HL-60/S4 treated with retinoic acid at 250 ng/mL for 4 days and 3 days (cell line): ENCODE data around the gene GALNT14.

ENCODE experiments used
- in situ Hi-C: fragments of 300-500 bp; cut with MboI; formaldehyde crosslinking; loops from 2 replicates; pipeline ENCODE4 v1.7.0; 2022; ENCODE audit warnings: low sequenced_read_pairs

GALNT14 gene

GRCh38 chr2:31089645-31090044, 48.6 kb downstream of the GALNT14 start:
- in situ Hi-C loops, result no loop called here

DNA sequence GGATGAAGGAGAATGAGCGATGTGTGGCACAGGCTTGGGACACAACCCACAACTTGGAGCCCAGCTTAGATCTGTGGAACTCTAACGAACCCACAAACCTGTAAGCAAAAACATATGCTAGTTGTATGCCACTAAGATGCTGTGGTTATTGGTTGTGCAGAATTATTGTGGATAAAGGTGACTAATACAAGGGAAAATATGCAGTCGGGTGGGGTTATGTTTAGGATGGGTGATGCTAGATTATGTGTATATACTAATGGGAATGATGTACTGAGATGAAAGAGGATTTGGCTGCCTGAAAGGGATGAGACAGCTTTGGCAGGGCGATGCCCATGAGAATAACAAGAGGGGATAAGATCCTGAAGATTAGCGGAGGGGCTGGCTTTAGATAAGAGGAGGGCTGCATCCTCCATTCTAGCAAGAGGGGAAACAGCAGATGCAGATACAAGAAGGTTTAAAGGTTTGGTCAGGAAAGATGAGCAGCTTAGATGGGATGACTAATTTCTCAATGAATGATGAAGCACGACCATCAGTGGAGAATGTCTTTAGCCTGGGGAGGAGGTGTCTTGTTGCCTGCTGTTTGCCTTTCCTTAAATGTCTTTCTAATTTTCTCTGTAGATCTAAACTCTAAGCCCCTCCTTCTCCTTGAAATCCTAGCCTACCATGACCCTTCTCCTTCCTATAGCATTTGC, 49.6 kb downstream of the GALNT14 start:
- in situ Hi-C loops, result no loop called here

GRCh38 chr2:31087491-31087890, 50.7 kb downstream of the GALNT14 start:
- in situ Hi-C loops, result no loop called here

- in situ Hi-C loops, result no loop called here
These were observed 51.6 kb downstream of the GALNT14 start for GRCh38 chr2:31086590-31086989.

GRCh38 chr2:31083234-31083993, 54.8 kb downstream of the GALNT14 start:
- in situ Hi-C loops, result no loop called here

- in situ Hi-C loops, result no loop called here
These were observed 56.2 kb downstream of the GALNT14 start for GRCh38 chr2:31082002-31082401.

DNA sequence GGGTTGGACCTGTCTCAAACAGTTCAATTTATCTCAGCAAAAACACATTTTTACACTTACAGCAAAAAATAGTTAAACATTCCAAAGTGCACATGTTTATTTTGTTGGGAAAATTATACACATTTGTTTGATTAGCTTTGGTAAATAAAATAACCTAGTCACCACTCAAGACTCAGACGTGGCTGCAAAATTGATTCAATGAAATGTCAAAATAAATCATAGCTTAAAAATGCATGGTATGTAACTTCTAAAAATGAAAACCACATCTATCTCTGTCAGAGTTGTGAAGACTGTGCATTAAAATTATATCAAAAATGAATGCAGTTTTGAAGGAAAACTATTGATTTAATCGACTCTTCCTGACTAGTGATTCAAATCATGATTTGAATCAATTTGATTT, 56.7 kb downstream of the GALNT14 start:
- in situ Hi-C loops, result no loop called here

DNA sequence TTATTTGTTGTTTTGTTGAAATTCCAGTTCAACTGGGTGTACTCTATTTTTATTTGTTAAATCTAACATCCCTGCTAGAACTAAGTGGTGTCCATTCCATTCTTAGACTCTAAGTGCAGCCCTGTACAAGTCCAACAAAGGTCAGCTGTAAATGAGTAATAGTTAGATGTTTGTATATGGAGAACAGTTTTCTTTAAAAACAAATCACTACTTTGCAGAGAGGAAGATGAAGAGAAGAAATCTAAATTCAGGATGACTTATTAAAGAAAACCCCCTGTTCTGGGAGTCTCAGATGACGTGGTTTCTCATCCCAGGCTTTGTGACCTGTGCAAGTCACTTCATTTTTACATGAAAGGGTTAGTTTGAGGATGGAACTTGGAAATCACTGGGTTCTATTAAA, 57.9 kb downstream of the GALNT14 start:
- in situ Hi-C loops, result no loop called here

DNA sequence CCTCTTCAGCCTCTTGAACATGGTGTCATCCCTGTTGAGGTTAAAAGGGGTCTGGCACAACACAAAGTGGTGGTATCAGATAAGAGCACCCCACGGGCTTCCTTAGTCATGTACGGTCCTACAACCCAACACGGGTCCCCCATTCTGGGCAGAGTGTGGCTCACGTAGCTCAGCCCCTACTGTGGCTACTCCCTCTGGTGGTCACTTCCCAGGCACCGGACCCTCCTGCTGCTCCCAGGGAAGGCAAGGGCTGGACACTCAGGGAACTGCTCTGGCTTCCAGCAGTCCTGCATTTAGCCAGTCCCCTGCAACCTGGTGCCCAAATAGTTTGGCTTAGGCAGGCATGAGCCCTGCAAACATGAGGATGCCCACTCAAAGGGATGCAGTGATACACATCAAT, 58.6 kb downstream of the GALNT14 start:
- in situ Hi-C loops, result no loop called here

- in situ Hi-C loops, result no loop called here
These were observed 59.6 kb downstream of the GALNT14 start for GRCh38 chr2:31078579-31079105.

- in situ Hi-C loops, result no loop called here
These were observed 60.2 kb downstream of the GALNT14 start for GRCh38 chr2:31078011-31078410.

DNA sequence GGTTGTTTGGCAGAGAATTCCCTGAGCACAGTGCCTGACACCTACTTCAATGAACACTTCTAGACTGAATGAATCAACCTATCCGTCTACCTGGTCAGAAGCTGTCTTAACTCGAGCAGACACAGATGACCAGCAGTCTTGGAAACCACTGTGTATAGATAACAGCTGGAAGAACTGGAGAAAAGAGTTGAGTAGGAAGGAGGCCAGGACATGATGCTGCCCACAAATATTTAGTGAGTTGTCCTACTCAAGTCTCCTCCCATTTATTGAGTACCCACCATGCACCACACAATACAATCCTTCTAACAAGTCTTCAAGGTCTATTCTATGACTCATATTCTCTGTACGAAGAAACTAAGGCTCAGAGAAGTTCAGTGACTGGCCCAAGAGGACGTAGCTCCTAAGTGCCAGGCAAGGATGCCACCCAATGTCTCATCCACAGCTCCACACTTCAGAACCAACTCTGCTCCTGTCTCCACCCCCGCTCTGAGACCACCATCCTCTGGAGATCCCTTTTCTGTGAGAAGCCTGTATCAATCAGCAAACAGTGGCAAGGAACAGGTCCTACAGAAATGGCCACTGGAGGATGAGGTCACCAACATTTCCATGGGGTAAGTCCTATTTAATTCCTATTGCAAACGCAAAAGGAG, 62.2 kb downstream of the GALNT14 start:
- in situ Hi-C loops, result no loop called here

DNA sequence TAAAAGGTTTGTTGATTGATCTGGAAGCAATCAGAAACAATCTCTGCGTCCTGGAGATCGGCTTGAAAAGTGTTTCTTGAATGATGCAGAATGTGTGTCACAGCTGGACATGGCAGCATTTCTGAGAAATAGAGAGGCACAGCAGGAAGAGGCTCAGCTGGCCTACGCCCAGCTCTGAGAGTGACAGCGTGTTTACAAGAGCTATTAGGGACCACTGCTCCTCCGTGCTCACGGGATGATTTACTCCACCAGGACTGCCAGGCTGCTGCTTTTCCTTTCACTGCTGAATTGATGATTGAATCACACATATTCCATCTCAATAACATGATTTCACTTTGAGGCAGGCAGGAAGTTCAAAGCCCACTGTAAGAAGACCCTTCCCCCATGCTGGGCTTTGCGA, 62.8 kb downstream of the GALNT14 start:
- in situ Hi-C loops, result no loop called here

DNA sequence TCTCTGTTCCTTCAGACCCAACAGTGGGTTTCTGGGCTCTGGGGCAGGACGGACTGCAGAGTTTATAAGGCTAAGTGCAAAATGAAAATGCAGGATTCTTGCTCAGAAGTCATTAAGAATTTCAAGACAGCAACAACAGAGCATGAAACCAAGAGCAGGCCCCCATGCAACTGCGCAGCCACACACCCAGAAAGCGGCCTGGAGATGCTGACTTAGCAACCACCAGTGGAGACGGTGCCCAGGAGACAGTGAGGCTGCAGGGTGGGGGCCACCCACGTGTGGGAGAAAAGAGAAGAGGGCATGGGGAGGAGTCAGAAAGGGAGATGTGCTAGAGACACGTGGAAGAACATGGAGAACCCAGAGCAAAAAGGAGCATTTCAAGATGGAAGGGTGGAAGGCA, 66.5 kb downstream of the GALNT14 start:
- in situ Hi-C loops, result no loop called here

- in situ Hi-C loops, result no loop called here
These were observed 67.7 kb downstream of the GALNT14 start for GRCh38 chr2:31070339-31071125.

DNA sequence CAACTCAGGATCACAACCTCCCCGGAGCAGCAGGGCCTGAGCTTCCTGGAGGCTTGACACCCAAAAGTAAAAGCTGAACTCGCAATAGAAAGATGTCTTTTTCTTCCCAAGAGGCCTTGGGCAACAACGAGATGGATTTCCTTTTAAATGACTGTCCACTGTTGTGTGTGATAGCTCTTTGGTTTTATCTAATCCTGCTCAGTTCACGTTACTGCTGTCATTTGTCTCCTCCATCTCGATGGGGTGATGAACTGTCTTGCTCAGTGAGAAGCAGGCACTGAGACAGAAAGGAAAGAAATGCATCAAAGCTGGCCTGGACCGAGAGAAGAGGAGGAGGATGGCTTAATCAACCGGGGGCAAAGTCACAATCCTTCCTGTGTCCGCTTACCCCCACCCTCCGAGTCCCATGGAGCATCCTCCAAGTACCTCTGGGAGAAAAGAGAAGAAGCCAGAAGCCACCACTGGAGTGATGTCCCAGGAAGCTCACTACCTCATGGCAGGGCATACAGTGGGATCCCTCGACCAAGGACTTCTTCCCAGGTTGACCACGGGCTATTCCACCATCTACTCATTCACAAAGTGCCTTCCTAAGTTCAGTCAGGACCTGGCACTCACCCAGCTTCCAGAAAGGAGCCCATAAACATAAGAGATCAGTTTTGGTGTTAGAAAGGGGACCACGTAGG, 68.5 kb downstream of the GALNT14 start:
- in situ Hi-C loops, result no loop called here

DNA sequence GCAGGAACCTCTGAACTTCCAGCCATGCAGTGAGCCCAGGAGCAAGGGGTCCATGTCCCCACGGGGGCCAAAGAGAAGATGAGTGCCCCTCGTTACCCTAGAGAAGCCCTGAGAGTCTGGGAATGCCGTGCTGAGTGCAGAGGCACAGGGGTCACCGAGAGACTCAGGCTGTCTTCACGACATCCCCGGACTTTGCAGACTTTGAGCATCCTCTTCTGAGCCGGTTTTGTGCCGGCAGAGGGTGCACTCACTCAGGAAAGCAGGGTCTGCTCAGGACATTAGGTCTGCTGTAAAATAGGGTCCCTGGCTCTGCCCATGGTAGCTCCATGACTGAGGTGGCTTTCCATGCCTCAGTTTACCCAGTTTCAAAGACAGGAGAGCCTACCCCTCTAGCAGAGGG, 71.0 kb downstream of the GALNT14 start:
- in situ Hi-C loops, result no loop called here

GRCh38 chr2:31066551-31066950, 71.7 kb downstream of the GALNT14 start:
- in situ Hi-C loops, result no loop called here

DNA sequence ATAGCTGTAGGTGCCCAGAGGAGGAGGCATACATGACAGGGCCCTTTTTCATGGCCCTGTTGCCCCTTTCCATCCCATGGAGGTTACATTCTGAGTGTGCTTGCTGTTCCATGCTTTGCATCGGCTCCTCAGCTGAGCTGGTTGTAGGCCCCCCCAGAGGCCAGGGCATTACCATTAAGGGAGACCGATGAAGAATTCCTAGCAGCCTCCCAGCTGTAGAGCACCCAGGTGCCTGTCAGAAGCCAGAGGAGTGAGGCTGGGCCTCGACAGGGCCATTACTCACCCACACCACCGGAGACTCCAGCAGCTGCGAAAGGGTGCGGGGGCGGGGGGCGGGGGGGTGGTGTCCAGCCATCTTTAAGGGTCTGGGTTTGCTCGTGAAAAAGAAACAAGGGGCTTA, 72.2 kb downstream of the GALNT14 start:
- in situ Hi-C loops, result no loop called here

DNA sequence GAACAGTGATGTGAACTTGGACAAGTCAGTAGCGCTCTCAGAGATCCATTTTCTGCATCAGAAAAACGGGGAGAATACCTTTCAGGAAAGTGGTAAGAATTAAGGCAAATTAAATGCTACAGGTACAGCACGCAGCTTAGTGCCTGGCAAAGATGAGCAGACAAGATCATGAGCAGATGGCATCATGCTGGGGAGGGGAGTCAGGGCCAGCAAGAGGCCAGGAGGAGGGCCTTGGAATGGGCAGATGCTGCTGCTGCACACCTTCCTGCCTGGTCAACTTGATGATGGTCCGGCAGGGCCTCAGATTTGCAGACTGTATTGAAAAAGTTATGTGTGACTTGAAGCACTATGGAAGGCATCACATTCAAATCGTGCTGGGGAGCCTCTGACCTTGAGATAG, 72.9 kb downstream of the GALNT14 start:
- in situ Hi-C loops, result no loop called here
